NB4 (cell line): ENCODE measurements around the gene MPPE1.

Experiments
- DNase-seq: peaks from one replicate; pipeline ENCODE4 v3.0.0; 2010; ENCODE audit warnings: low read depth
- H3K4me3 ChIP-seq: one replicate; pipeline ENCODE4 v1.5.1; 2011; ENCODE audit warnings: mild to moderate bottlenecking, low read depth, low read length, moderate library complexity
- CTCF ChIP-seq: IDR thresholded peaks from one replicate; pipeline ENCODE4 v1.5.1; 2012; ENCODE audit warnings: low read depth, low read length
- MAX ChIP-seq: IDR thresholded peaks from 2 replicates; pipeline ENCODE4 v1.6.1; 2011; ENCODE audit warnings: low read depth, low read length
- MYC ChIP-seq: IDR thresholded peaks from 2 replicates; pipeline ENCODE4 v1.6.1; 2011; ENCODE audit warnings: low read depth, low read length
- POLR2A ChIP-seq: IDR thresholded peaks from 2 replicates; pipeline ENCODE4 v1.6.1; 2011; ENCODE audit warnings: mild to moderate bottlenecking; ENCODE audit not compliant: insufficient read length; ENCODE audit errors: extremely low read depth

The MPPE1 gene

DNA sequence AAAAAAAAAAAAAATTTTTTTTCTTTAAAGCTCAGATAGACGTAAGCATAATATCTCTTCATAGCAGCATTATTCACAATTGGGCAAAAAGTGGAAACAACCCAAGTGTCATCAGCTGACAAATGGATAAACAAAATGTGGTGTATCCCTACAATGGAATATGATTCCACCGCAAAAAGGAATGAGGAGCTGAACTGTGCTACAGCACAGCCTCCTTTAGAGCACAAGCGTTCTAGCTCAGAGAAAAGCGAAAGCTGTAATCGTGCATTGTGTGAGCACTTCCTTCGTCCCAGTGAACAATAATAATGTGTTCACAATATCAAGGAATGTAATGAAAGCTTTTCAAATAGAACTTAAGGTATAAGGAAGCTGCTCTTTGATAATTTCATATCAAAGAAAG is 68.6 kb downstream of the MPPE1 start:
- no peak for DNase-seq
- no peak overlapping the region for H3K4me3 ChIP-seq
- TF ChIP-seq MYC (no peak), POLR2A (no peak), MAX (no peak), CTCF (no peak)

DNA sequence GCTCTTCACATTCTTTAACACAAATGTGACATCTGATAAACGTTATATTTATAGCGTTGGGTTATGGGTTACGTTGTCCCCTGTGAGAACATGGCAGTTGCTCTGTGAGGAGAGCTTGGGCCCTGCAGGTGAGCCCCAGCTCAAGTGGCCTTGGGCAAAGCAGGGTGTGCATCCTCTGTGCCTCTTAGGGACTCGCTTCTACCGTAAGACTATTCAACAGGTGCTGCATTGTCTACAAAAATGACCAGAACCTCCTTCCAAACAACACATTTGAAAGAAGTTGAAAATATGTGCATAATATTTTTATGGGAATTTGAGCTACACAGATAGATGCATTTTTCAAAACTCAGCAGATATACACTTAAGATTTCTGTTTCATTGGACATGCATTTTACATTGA is 73.3 kb downstream of the MPPE1 start:
- no peak overlapping the region for H3K4me3 ChIP-seq
- no peak for TF ChIP-seq CTCF
- TF ChIP-seq MAX: no peak
- TF ChIP-seq MYC: no peak
- no peak for TF ChIP-seq POLR2A
- DNase-seq: no peak
